ENCODE measurements around the gene GNB3. TPM values are rescaled to one million over a fixed set of nuclear protein-coding genes. Genes with fewer than 3 reads are reported as not detected.
A peak's percentile ranks its signal among the peaks of the same experiment; 100 is the strongest.

GNB3 gene
- total RNA-seq, 4 donors from 2014 or later = 0.17 to 1.2 (median 0.52) TPM; not detected in 1

GRCh38 chr12:6850796-6851152, 10.0 kb downstream of the GNB3 start:
- WGBS, 2 donors = 30 to 44% methylated on average over 16 of the region's 16 CpGs
- TF ChIP-seq POLR2A (IDR thresholded peaks at IDR 0.05) = no peak
- TF ChIP-seq CTCF (IDR thresholded peaks at IDR 0.05) = no peak
- H3K4me3 ChIP-seq (ENCODE audit: low read depth, poor library complexity, severe bottlenecking) = no peak overlapping the region
- intact Hi-C loops (cut with DNase I; ENCODE audit: low total_unique reads) = no loop called here
- DNase-seq (ENCODE audit: low spot score in 2 of 2) = peak; percentile 53 to 91

GRCh38 chr12:6851153-6851920, 10.6 kb downstream of the GNB3 start, which contains the start of gene CDCA3:
Gene CDCA3 (minus strand): TSS chr12:6851286. CDS start chr12:6850952, 334 bp downstream.
- TF ChIP-seq POLR2A (IDR thresholded peaks at IDR 0.05) = no peak
- TF ChIP-seq CTCF (IDR thresholded peaks at IDR 0.05) = no peak
- intact Hi-C loops (cut with DNase I; ENCODE audit: low total_unique reads) = no loop called here
- WGBS, 2 donors = 0% methylated on average over 37 of the region's 37 CpGs
- peak; percentile 97 to 98 for DNase-seq (ENCODE audit: low spot score in 2 of 2)
- H3K4me3 ChIP-seq (ENCODE audit: low read depth, poor library complexity, severe bottlenecking) = peak within 1 kb of the TSS; percentile 39

GRCh38 chr12:6851921-6852650, 11.4 kb downstream of the GNB3 start, which contains the start of gene USP5:
Gene USP5 (plus strand): TSS chr12:6852150. CDS start chr12:6852180, 30 bp downstream.
- intact Hi-C loops (cut with DNase I; ENCODE audit: low total_unique reads) = no loop called here
- peak within 1 kb of the TSS; percentile 39 for H3K4me3 ChIP-seq (ENCODE audit: low read depth, poor library complexity, severe bottlenecking)
- 0 to 1% methylated on average over 43 to 53 of the region's 65 CpGs for WGBS, 2 donors
- peak; percentile 99 to 100 for DNase-seq (ENCODE audit: low spot score in 2 of 2)
- no peak for TF ChIP-seq CTCF (IDR thresholded peaks at IDR 0.05)
- no peak for TF ChIP-seq POLR2A (IDR thresholded peaks at IDR 0.05)

GRCh38 chr12:6852651-6853354, 12.1 kb downstream of the GNB3 start:
- peak in 1 of 2 donors; percentile 54 for DNase-seq (ENCODE audit: low spot score in 2 of 2)
- intact Hi-C loops (cut with DNase I; ENCODE audit: low total_unique reads) = no loop called here
- WGBS, 2 donors = 1 to 4% methylated on average over 18 of the region's 18 CpGs
- TF ChIP-seq POLR2A (IDR thresholded peaks at IDR 0.05) (no peak), CTCF (IDR thresholded peaks at IDR 0.05) (no peak)
- H3K4me3 ChIP-seq (ENCODE audit: low read depth, poor library complexity, severe bottlenecking) = peak overlapping the region; percentile 26

GRCh38 chr12:6853626-6854025, 12.9 kb downstream of the GNB3 start:
- no peak overlapping the region for H3K4me3 ChIP-seq (ENCODE audit: low read depth, poor library complexity, severe bottlenecking)
- DNase-seq (ENCODE audit: low spot score in 2 of 2) = no peak

More at GRCh38 chr12:6853626-6854025, 12.9 kb downstream of the GNB3 start:
- TF ChIP-seq POLR2A (IDR thresholded peaks at IDR 0.05) (no peak), CTCF (IDR thresholded peaks at IDR 0.05) (no peak)
- intact Hi-C loops (cut with DNase I; ENCODE audit: low total_unique reads) = no loop called here
- WGBS, 2 donors = 80 to 83% methylated on average over 1 of the region's 1 CpG

All from lower leg skin (tissue), 4 donors.